Activated naive CD4-positive, alpha-beta T cell treated with anti-CD3 and anti-CD28 coated beads for 36 hours (primary cell): Measurements from ENCODE around the gene NCOA7. TPM values are rescaled to one million over a fixed set of nuclear protein-coding genes. Genes with fewer than 3 reads are reported as not detected.
"Not testable (repeated sequence)": the region's sequence is repeated elsewhere in the genome, so short reads cannot be mapped to it uniquely, and the experiment has no call there.

ENCODE experiments used
- CTCF ChIA-PET: fragments of 350-600 bp; sonication (Branson Sonifier 250); formaldehyde crosslinking; loops from one replicate; lab custom pipeline; 2021; ENCODE audit warnings: antibody characterized with exemption; lab: Charles Lee
- DNase-seq: peaks from one replicate; pipeline ENCODE4 v3.0.0-alpha.2; 2020
- H3K27ac Mint-ChIP-seq: one replicate; pipeline ENCODE4 v1.8.0; 2021; ENCODE audit warnings: mild to moderate bottlenecking, mixed read lengths
- H3K27me3 Mint-ChIP-seq: one replicate; pipeline ENCODE4 v1.8.0; 2021; ENCODE audit warnings: low read depth, mixed read lengths
- H3K36me3 Mint-ChIP-seq: one replicate; pipeline ENCODE4 v1.8.0; 2021; ENCODE audit warnings: low read depth, mixed read lengths
- H3K4me1 Mint-ChIP-seq: one replicate; pipeline ENCODE4 v1.8.0; 2021; ENCODE audit warnings: low read depth, mixed read lengths
- H3K4me3 Mint-ChIP-seq: one replicate; pipeline ENCODE4 v1.8.0; 2021; ENCODE audit warnings: mild to moderate bottlenecking, moderate library complexity, mixed read lengths
- H3K9me3 Mint-ChIP-seq: one replicate; pipeline ENCODE4 v1.8.0; 2021; ENCODE audit warnings: mixed read lengths
- intact Hi-C: fragments of 100-400 bp; cut with micrococcal nuclease; formaldehyde crosslinking; loops from one replicate; pipeline ENCODE4 v1.15.1; 2023
- total RNA-seq, 2 experiments: library from RNA; stranded (reverse); gene quantifications; one replicate each; pipeline ENCODE4 v1.2.3, GENCODE V29; 2021

The NCOA7 gene
- total RNA-seq, 2 experiments from 2014 or later = 39.2 to 43.1 TPM

DNA sequence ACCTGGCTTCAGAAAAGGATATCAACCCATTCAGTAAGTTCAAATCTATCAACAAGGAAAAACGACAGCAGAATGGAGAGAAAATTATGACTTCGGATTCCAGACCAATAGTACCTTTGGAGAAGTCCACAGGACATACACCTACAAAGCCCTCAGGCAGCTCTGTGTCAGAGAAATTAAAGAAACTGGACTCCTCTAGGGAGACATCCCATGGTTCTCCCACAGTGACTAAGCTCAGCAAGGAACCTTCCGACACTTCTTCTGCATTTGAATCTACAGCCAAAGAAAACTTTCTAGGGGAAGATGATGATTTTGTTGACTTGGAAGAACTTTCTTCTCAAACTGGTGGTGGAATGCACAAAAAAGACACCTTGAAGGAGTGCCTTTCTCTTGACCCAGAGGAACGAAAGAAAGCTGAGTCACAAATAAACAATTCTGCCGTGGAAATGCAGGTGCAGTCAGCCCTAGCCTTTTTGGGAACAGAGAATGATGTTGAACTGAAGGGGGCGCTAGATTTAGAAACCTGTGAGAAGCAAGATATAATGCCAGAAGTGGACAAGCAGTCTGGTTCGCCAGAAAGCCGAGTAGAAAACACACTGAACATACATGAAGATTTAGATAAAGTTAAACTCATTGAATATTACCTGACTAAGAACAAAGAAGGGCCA, 98.4 kb downstream of the NCOA7 start:
- Mint-ChIP-seq H3K4me3 (no peak overlapping the region), H3K27me3 (no peaks in the 10 kb centered on the region), H3K36me3 (peaks cover 19% of the 10 kb centered on the region), H3K9me3 (no peaks in the 10 kb centered on the region), H3K4me1 (no peaks in the 10 kb centered on the region), H3K27ac (no peak overlapping the region)
- CTCF ChIA-PET = interaction anchor here (0.8 to 3.2 kb wide), 3 partner anchors 63 to 86 kb away, joined by 5 to 14 read pairs (median 10); no protein-coding TSS in a partner anchor
- intact Hi-C loops = loop anchor here (1.0 to 2.0 kb wide), 3 partner anchors 22 to 98 kb away; partner anchors contain the start of gene HINT3
- peak; percentile 37 for DNase-seq

- CTCF ChIA-PET = interaction anchor here (0.6 to 3.5 kb wide), 4 partner anchors 18 to 108 kb away, joined by 3 to 11 read pairs (median 4); partner anchors contain the start of gene HINT3
- intact Hi-C loops = no loop called here
- Mint-ChIP-seq H3K36me3 (peaks cover 10% of the 10 kb centered on the region), H3K4me1 (peaks cover 5% of the 10 kb centered on the region), H3K4me3 (no peak overlapping the region), H3K9me3 (no peaks in the 10 kb centered on the region), H3K27ac (no peak overlapping the region), H3K27me3 (no peaks in the 10 kb centered on the region)
- no peak for DNase-seq
Measured at GRCh38 chr6:125899726-125900182, 109.0 kb downstream of the NCOA7 start.

GRCh38 chr6:125904871-125905270, 114.1 kb downstream of the NCOA7 start:
- Mint-ChIP-seq H3K9me3 (no peaks in the 10 kb centered on the region), H3K36me3 (peaks cover 11% of the 10 kb centered on the region), H3K27ac (no peak overlapping the region), H3K4me3 (no peak overlapping the region), H3K27me3 (no peaks in the 10 kb centered on the region), H3K4me1 (peaks cover 15% of the 10 kb centered on the region)
- CTCF ChIA-PET = interaction anchor here (0.6 to 3.0 kb wide), 9 partner anchors 9 to 345 kb away, joined by 4 to 47 read pairs (median 9); partner anchors contain the start of genes HINT3 and NCOA7
- DNase-seq = peak; percentile 45
- intact Hi-C loops = loop anchor here (5.0 kb wide), 1 partner anchor 593 kb away; no protein-coding TSS in a partner anchor

GRCh38 chr6:125906158-125906998, 115.6 kb downstream of the NCOA7 start:
- Mint-ChIP-seq H3K4me1 (peaks cover 25% of the 10 kb centered on the region), H3K4me3 (no peak overlapping the region), H3K27ac (peak overlapping the region; percentile 20), H3K36me3 (peaks cover 17% of the 10 kb centered on the region), H3K27me3 (no peaks in the 10 kb centered on the region), H3K9me3 (no peaks in the 10 kb centered on the region)
- CTCF ChIA-PET = interaction anchor here (0.6 to 3.0 kb wide), 34 partner anchors 8 to 570 kb away, joined by 3 to 47 read pairs (median 4); partner anchors contain the start of genes HINT3 and NCOA7
- peak; percentile 72 for DNase-seq
- intact Hi-C loops = loop anchor here (1.0 to 5.0 kb wide), 4 partner anchors 13 to 594 kb away; partner anchors contain the start of gene HINT3

GRCh38 chr6:125910527-125910926, 119.8 kb downstream of the NCOA7 start:
- Mint-ChIP-seq H3K27me3 (no peaks in the 10 kb centered on the region), H3K9me3 (no peaks in the 10 kb centered on the region), H3K27ac (peak overlapping the region; percentile 46), H3K4me3 (no peak overlapping the region), H3K36me3 (peaks cover 14% of the 10 kb centered on the region), H3K4me1 (peaks cover 17% of the 10 kb centered on the region)
- intact Hi-C loops = loop anchor here (1.0 to 10.0 kb wide), 6 partner anchors 9 to 1514 kb away; partner anchors contain the start of gene HINT3
- DNase-seq = peak; percentile 46
- CTCF ChIA-PET = interaction anchor here (0.9 to 1.6 kb wide), 5 partner anchors 8 to 116 kb away, joined by 3 to 8 read pairs (median 3); partner anchors contain the start of gene HINT3

GRCh38 chr6:125911051-125911451, 120.3 kb downstream of the NCOA7 start:
- CTCF ChIA-PET = interaction anchor here (0.9 to 1.6 kb wide), 4 partner anchors 7 to 117 kb away, joined by 3 to 8 read pairs (median 4); partner anchors contain the start of gene HINT3
- H3K27ac Mint-ChIP-seq = peak overlapping the region; percentile 1
- intact Hi-C loops = loop anchor here (2.0 to 10.0 kb wide), 3 partner anchors 22 to 1514 kb away; no protein-coding TSS in a partner anchor

GRCh38 chr6:125912430-125912829, 121.7 kb downstream of the NCOA7 start:
- H3K4me1 Mint-ChIP-seq = peaks cover 18% of the 10 kb centered on the region
- H3K36me3 Mint-ChIP-seq = peaks cover 25% of the 10 kb centered on the region
- DNase-seq, H3K27me3 Mint-ChIP-seq, H3K9me3 Mint-ChIP-seq, CTCF ChIA-PET, H3K4me3 Mint-ChIP-seq, H3K27ac Mint-ChIP-seq: not testable (repeated sequence)
- intact Hi-C loops = loop anchor here (10.0 kb wide), 1 partner anchor 1512 kb away; no protein-coding TSS in a partner anchor

More at GRCh38 chr6:125911051-125911451, 120.3 kb downstream of the NCOA7 start:
- DNase-seq, H3K27me3 Mint-ChIP-seq, H3K4me3 Mint-ChIP-seq, H3K9me3 Mint-ChIP-seq: not testable (repeated sequence)
- H3K36me3 Mint-ChIP-seq = peaks cover 16% of the 10 kb centered on the region
- peaks cover 17% of the 10 kb centered on the region for H3K4me1 Mint-ChIP-seq

GRCh38 chr6:125913145-125913544, 122.4 kb downstream of the NCOA7 start:
- no peak overlapping the region for H3K4me3 Mint-ChIP-seq
- intact Hi-C loops = loop anchor here (10.0 kb wide), 1 partner anchor 1512 kb away; no protein-coding TSS in a partner anchor
- no peak overlapping the region for H3K27ac Mint-ChIP-seq
- CTCF ChIA-PET = no interaction called here
- peaks cover 30% of the 10 kb centered on the region for H3K36me3 Mint-ChIP-seq
- no peaks in the 10 kb centered on the region for H3K9me3 Mint-ChIP-seq
- H3K27me3 Mint-ChIP-seq = no peaks in the 10 kb centered on the region
- DNase-seq = no peak
- peaks cover 25% of the 10 kb centered on the region for H3K4me1 Mint-ChIP-seq

GRCh38 chr6:125913864-125914351, 123.1 kb downstream of the NCOA7 start:
- no peak overlapping the region for H3K4me3 Mint-ChIP-seq
- intact Hi-C loops = loop anchor here (10.0 kb wide), 1 partner anchor 1511 kb away; no protein-coding TSS in a partner anchor
- H3K4me1 Mint-ChIP-seq = peaks cover 31% of the 10 kb centered on the region
- H3K9me3 Mint-ChIP-seq = no peaks in the 10 kb centered on the region
- no peaks in the 10 kb centered on the region for H3K27me3 Mint-ChIP-seq
- peaks cover 30% of the 10 kb centered on the region for H3K36me3 Mint-ChIP-seq
- DNase-seq = no peak
- H3K27ac Mint-ChIP-seq = no peak overlapping the region
- CTCF ChIA-PET = interaction anchor here (0.6 to 2.9 kb wide), 4 partner anchors 9 to 89 kb away, joined by 3 to 15 read pairs (median 6); partner anchors contain the start of gene HINT3

DNA sequence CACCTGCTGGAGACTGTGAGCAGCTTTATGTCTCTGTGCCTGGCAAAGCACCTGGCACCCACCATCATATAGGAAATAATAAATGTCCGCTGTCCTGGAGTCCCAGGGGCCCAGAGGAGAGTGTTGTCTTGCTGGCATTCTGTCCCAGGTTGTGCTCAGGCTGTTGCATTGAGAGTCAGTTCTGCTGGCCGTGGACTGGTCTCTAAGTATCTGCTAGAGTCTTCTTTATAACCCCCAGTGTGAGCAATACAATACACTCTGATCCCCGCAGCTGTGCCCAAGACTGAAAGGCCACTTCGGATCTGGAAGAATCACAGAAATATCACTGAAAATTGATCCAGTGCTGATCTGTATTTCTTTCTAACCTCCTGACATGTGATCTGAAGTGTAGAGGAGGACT, 127.5 kb downstream of the NCOA7 start:
- Mint-ChIP-seq H3K4me1 (peaks cover 26% of the 10 kb centered on the region), H3K27me3 (no peaks in the 10 kb centered on the region), H3K4me3 (peak overlapping the region; percentile 78), H3K27ac (peak overlapping the region; percentile 94), H3K9me3 (no peaks in the 10 kb centered on the region), H3K36me3 (peaks cover 52% of the 10 kb centered on the region)
- DNase-seq = no peak
- CTCF ChIA-PET = interaction anchor here (0.5 to 5.7 kb wide), 9 partner anchors 8 to 145 kb away, joined by 3 to 47 read pairs (median 4); partner anchors contain the start of genes HINT3 and NCOA7
- intact Hi-C loops = loop anchor here (10.0 kb wide), 1 partner anchor 1507 kb away; no protein-coding TSS in a partner anchor
